ENCODE results near the gene SIRT2. TPM values are rescaled to one million over a fixed set of nuclear protein-coding genes. Genes with fewer than 3 reads are reported as not detected.
"Not testable (repeated sequence)": the region's sequence is repeated elsewhere in the genome, so short reads cannot be mapped to it uniquely, and the experiment has no call there.

SIRT2 gene
- polyA plus RNA-seq, 4 donors, result 37.9 to 53.1 (median 43.9) TPM

- no peak for DNase-seq (ENCODE audit: low read depth in 4 of 4, low spot score in 2 of 4)
Observed at GRCh38 chr19:38900743-38901190, 1.3 kb upstream of the SIRT2 start.

- no peak for DNase-seq (ENCODE audit: low read depth in 4 of 4, low spot score in 2 of 4)
Observed at GRCh38 chr19:38900202-38900629, 798 bp upstream of the SIRT2 start.

DNA sequence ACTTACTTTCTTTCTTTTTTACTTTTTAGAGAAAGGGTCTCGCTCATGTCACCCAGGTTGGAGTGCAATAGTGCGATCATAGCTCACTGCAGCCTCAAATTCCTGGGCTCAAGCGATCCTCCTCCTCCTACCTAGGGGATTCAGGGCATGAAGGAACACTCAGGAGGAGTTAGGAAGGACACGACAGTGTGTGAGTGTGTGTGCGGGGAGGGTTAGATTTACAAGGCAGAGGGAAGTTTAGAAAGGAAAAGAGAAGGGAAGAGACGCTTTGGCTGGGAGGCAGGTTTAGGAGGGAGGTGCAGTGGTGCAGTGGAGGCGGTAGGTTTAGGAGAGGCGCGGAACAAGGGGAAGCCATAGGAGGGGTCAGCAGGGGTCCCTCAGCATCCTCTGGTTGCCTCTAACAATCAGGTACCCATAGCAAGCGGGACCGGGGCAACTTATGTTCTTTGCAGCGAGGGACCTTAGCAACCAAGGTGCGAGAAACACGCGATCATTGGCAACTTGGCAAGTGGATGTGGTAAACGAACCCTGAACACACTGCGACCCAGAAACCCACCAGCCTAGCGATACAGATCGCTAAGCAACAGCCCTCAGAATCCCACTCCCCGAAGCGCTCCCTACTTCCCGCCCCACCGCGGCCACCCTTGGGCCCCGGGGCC is 501 bp downstream of the SIRT2 start:
- DNase-seq (ENCODE audit: low read depth in 4 of 4, low spot score in 2 of 4), result no peak

DNA sequence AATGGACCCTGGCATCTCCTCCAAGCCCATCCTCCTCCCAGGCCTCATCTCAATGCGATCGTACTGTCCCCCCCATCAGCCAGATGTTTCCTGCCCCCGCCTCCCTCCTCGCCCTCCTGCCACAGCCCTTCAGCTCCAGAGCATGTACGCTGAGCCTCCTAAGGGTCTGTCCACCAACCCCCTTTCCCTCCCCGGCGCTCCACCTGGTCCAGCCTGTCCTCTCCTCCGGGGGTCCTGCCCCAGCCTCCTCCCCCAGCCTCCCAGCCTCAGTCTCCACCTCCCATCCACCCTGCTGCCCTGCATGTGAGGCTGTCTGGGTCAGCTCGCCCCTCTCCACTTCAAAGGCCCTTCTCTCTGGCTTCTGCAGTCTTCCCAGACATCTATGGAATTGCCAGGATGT is 4.5 kb downstream of the SIRT2 start:
- no peak for DNase-seq (ENCODE audit: low read depth in 4 of 4, low spot score in 2 of 4)

DNA sequence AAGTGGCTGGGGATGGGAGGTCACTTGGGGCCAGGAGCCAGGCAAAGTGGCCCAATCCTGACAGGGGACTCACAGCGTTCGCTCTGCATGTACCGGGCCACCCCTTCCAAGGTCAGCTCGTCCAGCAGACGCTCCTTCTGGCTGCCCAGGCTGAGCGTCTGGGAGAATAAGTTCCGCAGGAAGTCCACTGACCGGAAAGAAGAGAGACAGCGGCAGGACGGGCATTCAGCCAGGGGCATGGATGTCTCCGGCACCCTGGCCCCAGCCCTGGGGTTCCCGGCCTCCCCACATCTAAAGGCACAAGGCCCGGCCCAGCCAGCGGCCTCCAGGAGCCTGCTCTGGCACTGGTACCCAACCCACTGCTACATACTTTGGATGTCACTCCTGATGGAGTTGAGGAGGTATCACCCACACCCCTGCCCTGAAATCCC is 6.1 kb downstream of the SIRT2 start:
- DNase-seq (ENCODE audit: low read depth in 4 of 4, low spot score in 2 of 4), result no peak

GRCh38 chr19:38892841-38893240 is 6.6 kb downstream of the SIRT2 start:
- no peak for DNase-seq (ENCODE audit: low read depth in 4 of 4, low spot score in 2 of 4)

GRCh38 chr19:38891771-38892170 is 7.6 kb downstream of the SIRT2 start:
- no peak for DNase-seq (ENCODE audit: low read depth in 4 of 4, low spot score in 2 of 4)

GRCh38 chr19:38890686-38891085 is 8.7 kb downstream of the SIRT2 start:
- DNase-seq (ENCODE audit: low read depth in 4 of 4, low spot score in 2 of 4), result no peak

- no peak for DNase-seq (ENCODE audit: low read depth in 4 of 4, low spot score in 2 of 4)
Observed at GRCh38 chr19:38889803-38890202, 9.6 kb downstream of the SIRT2 start.

DNA sequence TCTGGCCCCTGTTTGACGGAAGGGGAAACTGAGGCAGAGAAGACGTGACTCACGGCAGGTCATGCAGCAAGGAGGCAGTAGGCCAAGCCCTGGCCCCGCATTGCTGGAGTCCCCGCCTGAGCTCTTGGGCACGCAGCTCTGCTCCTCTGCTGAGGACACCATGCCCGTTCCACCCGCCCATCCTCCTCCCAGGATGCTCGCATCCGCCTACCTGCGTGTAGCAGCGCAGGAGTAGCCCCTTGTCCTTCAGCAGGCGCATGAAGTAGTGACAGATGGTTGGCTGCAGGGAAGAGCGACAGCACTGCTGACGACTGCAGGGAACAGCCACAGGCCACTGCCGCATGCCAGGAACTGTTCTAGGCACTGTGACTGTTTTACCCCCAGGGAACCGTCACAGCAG is 10.5 kb downstream of the SIRT2 start:
- no peak for DNase-seq (ENCODE audit: low read depth in 4 of 4, low spot score in 2 of 4)

DNA sequence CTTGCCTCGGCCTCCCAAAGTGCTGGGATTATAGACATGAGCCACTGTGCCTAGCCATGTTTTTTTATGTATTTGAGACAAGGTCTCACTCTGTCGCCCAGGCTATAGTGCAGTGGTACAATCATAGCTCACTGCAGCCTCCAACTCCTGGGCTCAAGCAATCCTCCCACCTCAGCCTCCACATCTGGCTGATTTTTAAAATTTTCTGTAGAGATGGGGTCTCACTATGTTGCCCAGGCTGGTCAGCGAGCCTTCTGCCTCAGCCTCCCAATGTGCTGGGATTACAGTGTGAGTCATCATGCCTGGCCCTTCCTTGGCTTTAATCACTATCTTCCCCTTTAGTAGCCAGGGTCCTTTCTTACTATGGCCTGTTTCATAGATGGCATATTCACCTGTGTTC is 14.7 kb downstream of the SIRT2 start:
- DNase-seq (ENCODE audit: low read depth in 4 of 4, low spot score in 2 of 4), result not testable (repeated sequence)

GRCh38 chr19:38883286-38883685 is 16.1 kb downstream of the SIRT2 start:
- no peak for DNase-seq (ENCODE audit: low read depth in 4 of 4, low spot score in 2 of 4)

DNA sequence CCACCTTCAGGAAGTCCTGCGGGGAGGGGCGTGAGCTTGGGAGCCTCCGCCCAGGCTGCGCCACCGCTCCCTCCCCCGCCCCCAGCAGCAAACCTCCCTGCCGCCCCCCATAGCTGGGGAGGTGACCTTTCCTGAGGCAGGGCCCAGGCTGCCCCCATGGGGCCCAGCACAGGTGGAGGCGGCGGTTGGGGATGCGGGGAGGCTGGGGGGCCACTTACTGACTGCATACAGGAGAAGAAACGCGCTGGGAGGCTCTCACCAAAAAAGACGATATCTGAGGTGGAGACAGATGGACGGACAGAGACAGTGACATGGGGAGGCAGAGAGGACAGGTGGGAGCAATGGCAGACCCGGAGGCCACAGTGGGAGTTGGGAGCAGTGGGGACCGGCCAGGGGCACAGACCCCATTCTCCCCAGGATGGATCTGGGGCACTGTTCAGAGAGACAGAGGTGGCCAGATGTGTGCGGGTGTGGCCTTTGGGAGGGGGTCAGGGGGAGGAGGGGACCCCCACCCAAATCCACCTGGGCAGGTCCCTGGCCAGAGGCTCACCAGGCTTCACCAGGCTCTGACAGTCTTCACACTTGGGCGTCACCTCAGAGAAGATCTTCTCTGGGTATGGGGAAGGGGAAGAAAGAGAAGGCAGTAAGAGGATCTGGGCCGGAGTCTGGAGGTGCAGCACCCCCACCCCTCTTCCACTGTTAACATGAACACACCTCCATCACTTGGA is 18.4 kb downstream of the SIRT2 start:
- DNase-seq (ENCODE audit: low read depth in 4 of 4, low spot score in 2 of 4), result no peak

DNA sequence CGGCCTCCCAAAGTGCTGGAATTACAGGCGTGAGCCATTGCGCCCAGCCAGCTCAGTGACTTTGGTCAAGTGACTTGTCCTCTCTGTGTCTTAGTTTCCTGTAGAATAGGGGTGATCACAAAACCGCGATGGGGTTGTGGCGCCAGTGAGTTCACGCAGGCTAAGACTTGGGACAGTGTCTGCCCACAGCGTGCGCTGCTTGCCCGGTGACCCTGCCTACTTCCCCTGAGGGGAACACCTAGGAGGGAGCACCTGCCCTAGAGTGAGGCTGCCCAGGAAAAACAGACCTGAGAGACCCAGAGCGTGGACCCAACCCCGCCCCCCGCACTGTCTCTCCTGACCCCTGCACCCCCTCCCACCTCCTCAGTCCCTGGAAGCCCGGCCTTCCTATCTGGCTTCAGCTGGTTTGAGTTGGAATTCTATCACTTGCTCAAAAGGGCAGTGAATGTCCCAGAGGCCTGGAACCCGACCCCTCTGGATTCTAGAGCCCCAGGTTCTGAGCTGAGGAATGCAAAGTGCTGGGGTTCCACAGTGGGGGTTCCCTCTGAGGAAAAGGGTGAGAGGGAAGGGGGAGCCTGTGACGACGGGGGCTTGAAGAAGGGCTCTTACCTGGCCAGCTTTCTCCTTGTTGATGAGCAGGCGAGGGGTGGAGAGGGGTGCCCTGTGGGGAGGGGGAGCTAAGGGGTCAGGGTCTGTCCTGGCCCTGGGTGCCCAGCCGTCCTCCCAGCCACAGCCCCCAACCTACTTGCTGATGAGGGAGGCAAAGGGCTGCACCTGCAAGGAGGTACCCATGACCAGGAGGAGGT is 19.1 kb downstream of the SIRT2 start:
- no peak for DNase-seq (ENCODE audit: low read depth in 4 of 4, low spot score in 2 of 4)

GRCh38 chr19:38879400-38879751 is 20.0 kb downstream of the SIRT2 start:
- DNase-seq (ENCODE audit: low read depth in 4 of 4, low spot score in 2 of 4), result no peak

- DNase-seq (ENCODE audit: low read depth in 4 of 4, low spot score in 2 of 4), result no peak
Observed at GRCh38 chr19:38878575-38879399, 20.6 kb downstream of the SIRT2 start.

DNA sequence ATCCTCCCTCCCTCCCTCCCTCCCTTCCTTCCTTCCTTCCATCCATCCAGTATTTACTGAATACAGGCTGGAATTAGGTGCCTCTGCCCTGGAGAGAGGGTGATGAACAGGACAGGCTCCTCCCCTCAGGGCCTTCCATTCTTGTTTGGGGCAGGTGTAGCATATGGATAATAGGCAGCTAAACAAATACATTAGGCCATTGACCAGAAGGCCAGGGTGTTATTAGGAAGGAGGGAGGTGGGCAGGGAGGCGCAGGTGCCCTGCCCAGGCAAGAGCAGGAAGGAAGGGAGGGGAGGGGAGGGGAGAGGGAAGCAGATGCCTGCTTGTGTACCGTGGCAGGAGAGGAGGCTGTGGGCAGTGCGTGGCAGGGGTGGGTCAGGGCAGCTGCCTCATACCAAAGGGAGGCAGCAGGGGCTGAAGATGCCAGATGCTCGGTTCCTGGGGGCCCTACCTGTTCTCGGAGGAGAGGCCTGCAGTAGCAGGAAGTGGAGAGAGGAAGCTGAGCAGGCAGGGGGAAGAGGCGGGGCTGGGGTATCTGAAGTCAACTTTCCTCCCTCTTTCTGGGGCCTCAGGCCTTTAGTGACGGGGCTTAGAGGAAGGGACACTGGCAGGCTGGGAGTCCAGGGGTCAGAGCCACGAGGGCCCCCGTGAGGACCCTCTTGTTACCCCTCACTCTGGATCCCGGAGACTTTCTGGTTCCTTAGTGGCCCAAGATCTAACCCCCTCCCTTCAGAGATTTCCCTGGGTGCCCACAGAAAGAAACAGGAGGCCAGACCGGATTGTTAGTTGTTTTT is 21.4 kb downstream of the SIRT2 start, which contains the start of gene RINL:
Gene RINL (minus strand): TSS at position 495 of the 794 bp plus-strand sequence. CDS start 1,533 bp downstream, outside the sequence.
- no peak for DNase-seq (ENCODE audit: low read depth in 4 of 4, low spot score in 2 of 4)

- DNase-seq (ENCODE audit: low read depth in 4 of 4, low spot score in 2 of 4), result no peak
Observed at GRCh38 chr19:38875656-38876395, 23.6 kb downstream of the SIRT2 start.

DNA sequence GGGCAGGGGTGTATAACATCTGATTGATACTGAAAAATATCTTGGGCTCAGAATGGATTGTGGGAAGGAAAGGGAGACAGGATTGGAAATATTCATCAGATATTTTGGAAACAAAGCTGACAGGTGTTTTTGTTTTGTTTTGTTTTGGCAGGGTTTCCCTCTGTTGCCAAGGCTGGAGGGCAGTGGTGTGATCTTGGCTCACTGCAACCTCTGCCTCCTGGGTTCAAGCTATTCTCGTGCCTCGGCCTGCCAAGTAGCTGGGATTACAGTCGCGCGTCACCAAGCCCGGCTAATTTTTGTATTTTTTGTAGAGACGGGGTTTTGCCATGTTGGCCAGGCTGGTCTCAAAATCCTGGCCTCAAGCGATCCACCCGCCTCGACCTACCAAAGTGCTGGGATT is 26.0 kb downstream of the SIRT2 start:
- DNase-seq (ENCODE audit: low read depth in 4 of 4, low spot score in 2 of 4), result not testable (repeated sequence)

All from left renal cortex interstitium (tissue), 4 donors.